A549 (cell line): ENCODE results near the gene HSD17B1. TPM values are rescaled to one million over a fixed set of nuclear protein-coding genes. Genes with fewer than 3 reads are reported as not detected.
"Not testable (repeated sequence)": the region's sequence is repeated elsewhere in the genome, so short reads cannot be mapped to it uniquely, and the experiment has no call there.

Experiments used
- ATAC-seq, 2 experiments: fragments of 200-7000 bp in 1 of 2; fragments of >200 bp in 1 of 2; cut with Nextera tagmentation in 1 of 2; cut with Tn5 transposase in 1 of 2; 3 replicates each; pipeline versions ENCODE4 v1.8.0 to v1.9.1; 2018 to 2020; ENCODE audit warnings: mild to moderate bottlenecking in 1 of 2, moderate library complexity in 1 of 2
- CTCF ChIA-PET: fragments of 300-600 bp; sonication (Branson Sonifier 250); formaldehyde crosslinking; extraction: SDS; loops from one replicate; lab custom pipeline; 2021; ENCODE audit warnings: antibody characterized with exemption, inconsistent platforms; lab: Yijun Ruan, JAX
- POLR2A ChIA-PET: fragments of 350-600 bp; formaldehyde crosslinking; extraction: SDS; loops from one replicate; lab custom pipeline; 2021; ENCODE audit warnings: antibody characterized with exemption, inconsistent platforms; lab: Yijun Ruan, JAX
- DNase-seq, 2 experiments: peaks; one replicate each; pipeline versions ENCODE4 v3.0.0 to v3.0.0-alpha.2; 2011 to 2016; ENCODE audit warnings: low read depth in 1 of 2, low spot score in 1 of 2
- FAIRE-seq: peaks from 2 replicates; lab custom pipeline; 2011; peaks lifted over from hg19 to GRCh38; lab: Jason Lieb, UNC
- H3K27ac ChIP-seq, 2 experiments: fragments of >200 bp; sonication (Bioruptor Twin); formaldehyde crosslinking; 3 replicates each; pipeline ENCODE4 v1.5.1; 2016 to 2017
- H3K4me1 ChIP-seq: fragments of >200 bp; sonication (Bioruptor Twin); formaldehyde crosslinking; 3 replicates; pipeline ENCODE4 v1.6.1; 2016
- H3K4me2 ChIP-seq: fragments of >200 bp; sonication (Bioruptor Twin); formaldehyde crosslinking; 3 replicates; pipeline ENCODE4 v1.6.1; 2016
- H3K4me3 ChIP-seq: fragments of >200 bp; sonication (Bioruptor Twin); formaldehyde crosslinking; 3 replicates; pipeline ENCODE4 v1.5.1; 2016
- H3K9me3 ChIP-seq: fragments of >200 bp; sonication (Bioruptor Twin); formaldehyde crosslinking; 3 replicates; pipeline ENCODE4 v1.6.1; 2016
- FOSB ChIP-seq: fragments of 250-450 bp; sonication (Bioruptor Pico); IDR thresholded peaks from 2 replicates; pipeline ENCODE4 v1.5.0; 2020; ENCODE audit warnings: mild to moderate bottlenecking, moderate library complexity
- FOSL2 ChIP-seq, 2 experiments: fragments of 450-650 bp in 1 of 2; fragments of >200 bp in 1 of 2; sonication (Bioruptor Twin) in 1 of 2; formaldehyde crosslinking; IDR thresholded peaks; 2 replicates each; pipeline versions ENCODE4 v1.5.0 to v1.6.1; 2016 to 2020; ENCODE audit warnings: mild to moderate bottlenecking in 1 of 2, moderate library complexity in 1 of 2
- HOXA7 ChIP-seq: fragments of 250-450 bp; sonication (Bioruptor Pico); IDR thresholded peaks from 2 replicates; pipeline ENCODE4 v1.5.0; 2020; ENCODE audit warnings: mild to moderate bottlenecking, moderate library complexity
- KDM5A ChIP-seq: fragments of 200-600 bp; sonication (generic); IDR thresholded peaks from 2 replicates; pipeline ENCODE4 v1.6.1; 2016; ENCODE audit warnings: antibody characterized with exemption, mild to moderate bottlenecking
- MAFK ChIP-seq: fragments of 450-650 bp; IDR thresholded peaks from 2 replicates; pipeline ENCODE4 v1.6.1; 2014; ENCODE audit not compliant: partially characterized antibody
- MAZ ChIP-seq: fragments of 150-350 bp; IDR thresholded peaks from 2 replicates; pipeline ENCODE4 v1.6.1; 2014; ENCODE audit warnings: antibody characterized with exemption, low read depth, low read length, borderline replicate concordance
- ZC3H11A ChIP-seq: fragments of 450-650 bp; IDR thresholded peaks from 2 replicates; pipeline ENCODE4 v1.6.1; 2014; ENCODE audit warnings: antibody characterized with exemption, mild to moderate bottlenecking
- ZNF302 ChIP-seq: fragments of 250-450 bp; sonication (Bioruptor Pico); IDR thresholded peaks from 2 replicates; pipeline ENCODE4 v1.9.0; 2021; ENCODE audit warnings: inconsistent platforms, mild to moderate bottlenecking, moderate library complexity
- WGBS: methylation state at CpG from one replicate; pipeline ENCODE4 v1.1.6; 2017; ENCODE audit errors: missing lambda C conversion rate; 5-methylcytosine and 5-hydroxymethylcytosine counted together
- polyA plus RNA-seq, 4 experiments: library from polyadenylated mRNA; depleted of rRNA in 3 of 4; stranded (reverse); fragments of >200 nt; fragmentation: RNase III in 1 of 4; extraction: RNeasy Plus Mini Kit Qiagen cat#74134 plus additional on column Dnase treatment in 1 of 4; gene quantifications; 2 replicates in 3 of 4; 3 replicates in 1 of 4; pipeline ENCODE4 v1.2.3, GENCODE V29; 2011 to 2017

HSD17B1 gene
- polyA plus RNA-seq, 2 of the 4 experiments (the other 2 are of a cell fraction), result 0.49 to 1.5 TPM

DNA sequence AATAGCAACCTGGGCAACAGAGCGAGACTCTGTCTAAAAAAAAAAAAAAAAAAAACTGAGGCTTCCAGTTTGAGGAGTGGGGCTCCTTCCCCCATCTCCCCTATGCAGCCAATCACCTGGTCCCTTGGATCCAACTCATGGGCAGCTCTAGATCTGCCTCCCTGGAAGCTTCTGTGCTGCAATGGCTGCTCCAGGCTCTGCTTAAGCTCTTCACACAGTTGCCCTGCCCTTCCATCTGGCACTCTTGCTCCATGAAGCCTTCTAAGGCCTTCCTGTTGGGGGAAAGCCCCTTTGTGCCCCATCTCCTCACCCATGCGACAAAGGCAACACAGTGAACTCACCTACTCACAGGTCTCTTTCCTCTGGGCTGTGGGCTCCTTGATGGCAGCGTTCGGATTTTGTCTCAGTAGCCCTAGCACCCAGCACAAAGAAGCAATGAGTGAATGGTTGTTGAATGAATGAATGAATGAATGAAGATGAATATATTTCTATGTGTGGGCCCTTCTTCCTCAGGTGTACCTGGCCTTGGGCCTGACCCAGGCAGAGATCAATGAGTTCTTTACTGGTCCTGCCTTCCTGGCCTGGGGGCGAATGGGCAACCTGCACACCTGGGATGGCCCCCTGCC is 14.8 kb upstream of the HSD17B1 start:
- H3K9me3 ChIP-seq, result no peaks in the 10 kb centered on the region
- ChIA-PET POLR2A (interaction anchor here (0.6 to 0.7 kb wide), 3 partner anchors 18 to 200 kb away, joined by 5 to 9 read pairs (median 7); no protein-coding TSS in a partner anchor), CTCF (interaction anchor here (1.2 to 6.8 kb wide), 6 partner anchors 8 to 226 kb away, joined by 3 to 42 read pairs (median 17); no protein-coding TSS in a partner anchor)
- TF ChIP-seq HOXA7 (CRISPR knock-in tag) (0 out of 2 replicates have a peak, but pooled peaks have one; percentile 48), KDM5A (no peak), ZC3H11A (no peak)
- no peak for FAIRE-seq
- DNase-seq, result no peak
- H3K4me3 ChIP-seq, result no peak overlapping the region
- H3K27ac ChIP-seq, result peak overlapping the region in 1 of 2 experiments; percentile 24; a peak in 1 of 6 replicates
- no peak for ATAC-seq
- H3K4me2 ChIP-seq, result peak overlapping the region; percentile 74; the same call in 2 of the 3 replicates
- peaks cover 30% of the 10 kb centered on the region for H3K4me1 ChIP-seq
- WGBS, result 92% methylated on average over 5 of the region's 5 CpGs

DNA sequence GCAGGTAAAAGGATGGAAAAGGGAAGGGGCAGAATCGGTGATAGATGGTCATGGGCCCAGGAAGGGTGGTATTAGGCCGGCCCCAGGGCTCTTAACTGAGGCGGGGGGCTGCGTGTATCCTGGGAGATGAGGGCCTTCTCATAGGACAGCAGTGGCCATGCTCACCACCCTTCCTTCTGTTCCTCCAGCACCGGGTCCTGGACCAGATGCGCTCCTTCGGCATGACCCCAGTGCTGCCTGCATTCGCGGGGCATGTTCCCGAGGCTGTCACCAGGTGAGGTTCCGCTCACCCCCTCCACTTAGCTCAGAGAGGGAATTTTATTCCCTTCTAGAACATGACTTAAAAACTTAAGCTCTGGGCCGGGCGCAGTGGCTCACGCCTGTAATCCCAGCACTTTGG is 14.2 kb upstream of the HSD17B1 start:
- no peak overlapping the region for H3K4me3 ChIP-seq
- no peaks in the 10 kb centered on the region for H3K9me3 ChIP-seq
- ATAC-seq, result no peak
- 95% methylated on average over 14 of the region's 14 CpGs for WGBS
- CTCF ChIA-PET, result interaction anchor here (0.9 to 6.8 kb wide), 5 partner anchors 8 to 132 kb away, joined by 3 to 42 read pairs (median 4); no protein-coding TSS in a partner anchor
- no peak for DNase-seq
- no peak overlapping the region for H3K4me2 ChIP-seq
- H3K27ac ChIP-seq, result no peak overlapping the region
- POLR2A ChIA-PET, result interaction anchor here (0.6 to 0.7 kb wide), 2 partner anchors 10 to 200 kb away, joined by 3 to 9 read pairs; no protein-coding TSS in a partner anchor
- TF ChIP-seq FOSL2 (IDR thresholded peaks at IDR 0.05), result no peak
- no peak for TF ChIP-seq FOSL2 (CRISPR knock-in tag; IDR thresholded peaks at IDR 0.05)
- TF ChIP-seq ZC3H11A, result no peak
- no peak for TF ChIP-seq MAFK
- no peak for TF ChIP-seq ZNF302
- peaks cover 30% of the 10 kb centered on the region for H3K4me1 ChIP-seq
- FAIRE-seq, result no peak

DNA sequence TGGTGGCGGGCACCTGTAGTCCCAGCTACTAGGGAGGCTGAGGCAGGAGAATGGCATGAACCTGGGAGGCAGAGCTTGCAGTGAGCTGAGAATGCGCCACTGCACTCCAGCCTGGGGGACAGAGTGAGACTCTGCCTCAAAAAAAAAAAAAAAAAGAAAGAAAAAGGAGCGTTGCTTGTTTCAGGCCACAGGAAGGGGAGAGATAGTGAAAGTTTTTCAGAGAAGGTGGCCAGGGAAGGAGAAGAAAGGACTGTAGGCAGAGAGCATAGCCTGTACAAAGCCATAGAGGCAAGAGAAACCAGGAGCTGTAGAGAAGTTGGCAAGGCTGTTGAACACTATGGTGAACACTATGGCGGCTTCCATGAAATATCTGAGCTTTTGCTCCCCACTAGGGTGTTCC is 12.2 kb upstream of the HSD17B1 start:
- DNase-seq, H3K27ac ChIP-seq, FAIRE-seq, H3K4me3 ChIP-seq, ATAC-seq, H3K9me3 ChIP-seq, H3K4me2 ChIP-seq: not testable (repeated sequence)
- H3K4me1 ChIP-seq, result peaks cover 25% of the 10 kb centered on the region
- ChIA-PET POLR2A (interaction anchor here (0.6 to 1.0 kb wide), 2 partner anchors 37 to 61 kb away, joined by 3 to 4 read pairs; partner anchors contain the start of gene PSMC3IP), CTCF (interaction anchor here (0.7 to 1.8 kb wide), 7 partner anchors 8 to 223 kb away, joined by 3 to 5 read pairs (median 4); no protein-coding TSS in a partner anchor)
- 94% methylated on average over 4 of the region's 4 CpGs for WGBS

DNA sequence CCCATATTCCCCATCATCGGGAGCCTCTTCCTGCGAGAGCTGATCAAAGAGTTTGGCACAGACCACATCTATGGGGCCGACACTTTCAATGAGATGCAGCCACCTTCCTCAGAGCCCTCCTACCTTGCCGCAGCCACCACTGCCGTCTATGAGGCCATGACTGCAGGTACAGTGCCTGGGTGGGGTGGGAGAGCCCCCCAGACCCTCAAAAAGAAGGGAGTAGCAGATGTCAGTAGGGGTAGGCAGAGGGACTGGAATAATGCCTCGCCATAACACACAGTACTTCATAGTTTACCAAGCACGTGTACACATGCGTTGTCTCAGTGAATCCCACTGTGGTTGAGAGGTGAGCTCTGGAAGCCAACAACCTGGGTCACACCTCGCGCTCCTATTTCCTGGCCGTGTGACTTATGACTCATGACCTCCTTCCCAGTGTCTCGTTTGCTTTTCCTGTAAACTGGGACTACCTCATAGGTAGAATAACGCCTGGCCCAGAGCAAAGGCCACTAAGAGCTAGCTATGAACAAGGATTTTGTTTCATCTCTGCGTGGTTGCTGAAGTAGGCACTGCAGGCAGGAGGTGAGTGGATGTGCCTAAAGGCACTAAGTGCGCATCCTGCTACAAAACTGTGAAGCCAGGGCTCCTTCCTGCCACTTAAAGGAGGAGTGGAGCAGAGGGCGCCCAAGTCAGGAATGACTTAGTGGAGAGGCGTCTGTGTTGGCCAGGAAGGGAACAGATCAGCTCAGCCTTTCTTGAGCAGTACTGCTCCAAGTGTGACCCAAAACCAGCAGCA is 11.5 kb upstream of the HSD17B1 start:
- Histone ChIP-seq H3K27ac (peak overlapping the region in 1 of 2 experiments; percentile 54; a peak in 3 of 6 replicates), H3K4me3 (no peak overlapping the region), H3K4me2 (peak overlapping the region; percentile 3; the same call in 2 of the 3 replicates), H3K4me1 (peaks cover 23% of the 10 kb centered on the region), H3K9me3 (no peaks in the 10 kb centered on the region)
- DNase-seq, result no peak
- CTCF ChIA-PET, result interaction anchor here (0.7 to 1.8 kb wide), 12 partner anchors 9 to 222 kb away, joined by 3 to 6 read pairs (median 4); no protein-coding TSS in a partner anchor
- 69% methylated on average over 17 of the region's 17 CpGs for WGBS
- FAIRE-seq, result no peak
- TF ChIP-seq MAFK (no peak), FOSL2 (IDR thresholded peaks at IDR 0.05) (no peak), FOSL2 (CRISPR knock-in tag; IDR thresholded peaks at IDR 0.05) (peak; percentile 45; the same call in 1 of the 2 replicates)
- POLR2A ChIA-PET, result interaction anchor here (1.0 kb wide), 1 partner anchor 37 kb away, joined by 3 read pairs; the partner anchor contains the start of gene PSMC3IP
- ATAC-seq, result peak in 1 of 2 experiments; percentile 0; a peak in 1 of 6 replicates

DNA sequence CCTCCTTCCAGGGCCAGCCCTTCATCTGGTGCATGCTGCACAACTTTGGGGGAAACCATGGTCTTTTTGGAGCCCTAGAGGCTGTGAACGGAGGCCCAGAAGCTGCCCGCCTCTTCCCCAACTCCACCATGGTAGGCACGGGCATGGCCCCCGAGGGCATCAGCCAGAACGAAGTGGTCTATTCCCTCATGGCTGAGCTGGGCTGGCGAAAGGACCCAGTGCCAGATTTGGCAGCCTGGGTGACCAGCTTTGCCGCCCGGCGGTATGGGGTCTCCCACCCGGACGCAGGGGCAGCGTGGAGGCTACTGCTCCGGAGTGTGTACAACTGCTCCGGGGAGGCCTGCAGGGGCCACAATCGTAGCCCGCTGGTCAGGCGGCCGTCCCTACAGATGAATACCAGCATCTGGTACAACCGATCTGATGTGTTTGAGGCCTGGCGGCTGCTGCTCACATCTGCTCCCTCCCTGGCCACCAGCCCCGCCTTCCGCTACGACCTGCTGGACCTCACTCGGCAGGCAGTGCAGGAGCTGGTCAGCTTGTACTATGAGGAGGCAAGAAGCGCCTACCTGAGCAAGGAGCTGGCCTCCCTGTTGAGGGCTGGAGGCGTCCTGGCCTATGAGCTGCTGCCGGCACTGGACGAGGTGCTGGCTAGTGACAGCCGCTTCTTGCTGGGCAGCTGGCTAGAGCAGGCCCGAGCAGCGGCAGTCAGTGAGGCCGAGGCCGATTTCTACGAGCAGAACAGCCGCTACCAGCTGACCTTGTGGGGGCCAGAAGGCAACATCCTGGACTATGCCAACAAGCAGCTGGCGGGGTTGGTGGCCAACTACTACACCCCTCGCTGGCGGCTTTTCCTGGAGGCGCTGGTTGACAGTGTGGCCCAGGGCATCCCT is 9.3 kb upstream of the HSD17B1 start:
- H3K27ac ChIP-seq, result no peak overlapping the region
- TF ChIP-seq FOSB (CRISPR knock-in tag) (no peak), MAZ (no peak), HOXA7 (CRISPR knock-in tag) (no peak)
- H3K4me3 ChIP-seq, result no peak overlapping the region
- ChIA-PET POLR2A (no interaction called here), CTCF (interaction anchor here (0.5 to 1.8 kb wide), 5 partner anchors 9 to 221 kb away, joined by 3 to 8 read pairs (median 3); partner anchors contain the start of gene HSD17B1)
- no peak for ATAC-seq
- no peaks in the 10 kb centered on the region for H3K9me3 ChIP-seq
- no peak for DNase-seq
- H3K4me2 ChIP-seq, result no peak overlapping the region
- H3K4me1 ChIP-seq, result peaks cover 16% of the 10 kb centered on the region
- no peak for FAIRE-seq
- WGBS, result 95% methylated on average over 39 of the region's 39 CpGs
